Posterior cingulate gyrus (tissue), 11 donors: ENCODE measurements around the gene APBA1.

ENCODE experiments used
- DNase-seq, 10 donors: peaks; one replicate each; pipeline versions ENCODE4 v3.0.0 to v3.0.0-alpha.2; 2020 to 2021; ENCODE audit warnings: mixed read lengths in 3 of 10
- intact Hi-C: fragments of 100-400 bp; cut with DNase I; formaldehyde crosslinking; loops from one replicate; pipeline ENCODE4 v1.15.1; 2023

APBA1 gene

DNA sequence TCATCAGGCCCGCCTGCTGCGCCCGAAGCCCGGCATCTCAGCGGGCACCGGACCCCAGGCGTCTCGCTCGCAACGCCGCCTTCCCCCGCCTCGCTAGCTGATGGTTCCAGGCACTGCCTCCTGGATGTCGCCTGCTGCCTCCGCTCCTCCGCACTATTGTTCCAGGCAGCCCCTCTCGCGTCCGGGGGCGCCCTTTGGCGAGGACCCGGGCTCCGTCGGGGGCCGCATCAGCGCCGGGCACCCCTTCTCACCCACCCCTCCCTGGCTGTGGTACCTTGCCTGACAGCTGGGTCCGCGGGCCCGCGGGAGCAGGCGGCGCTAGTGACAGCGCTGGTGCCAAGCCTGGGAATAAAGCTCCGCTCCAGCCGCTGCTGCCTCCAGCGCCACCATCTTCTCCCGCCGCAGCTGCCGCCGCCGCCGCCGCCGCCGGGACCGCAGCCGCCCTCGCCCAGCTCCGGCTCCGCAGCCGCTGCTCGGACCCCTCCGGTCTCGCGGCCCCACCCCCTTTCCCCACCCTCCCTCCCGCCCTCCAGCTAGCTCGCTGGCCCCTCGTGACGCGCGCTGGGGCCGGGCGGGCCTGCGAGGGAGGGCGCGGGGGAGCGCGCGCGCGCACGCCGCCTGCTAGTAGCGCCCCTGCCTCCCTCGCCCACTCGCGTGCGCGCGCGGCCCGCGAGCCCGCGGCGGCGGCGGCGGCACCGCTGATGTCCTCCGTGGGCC lies at the start of gene APBA1:
TSS of gene APBA1 (minus strand) at position 493 of the 717 bp plus-strand sequence.
- peak; percentile 59 to 98 (median 76) for DNase-seq
- intact Hi-C loops, result loop anchor here (1.0 to 10.0 kb wide), 7 partner anchors 88 to 740 kb away; partner anchors contain the start of genes KLF9 and PTAR1

DNA sequence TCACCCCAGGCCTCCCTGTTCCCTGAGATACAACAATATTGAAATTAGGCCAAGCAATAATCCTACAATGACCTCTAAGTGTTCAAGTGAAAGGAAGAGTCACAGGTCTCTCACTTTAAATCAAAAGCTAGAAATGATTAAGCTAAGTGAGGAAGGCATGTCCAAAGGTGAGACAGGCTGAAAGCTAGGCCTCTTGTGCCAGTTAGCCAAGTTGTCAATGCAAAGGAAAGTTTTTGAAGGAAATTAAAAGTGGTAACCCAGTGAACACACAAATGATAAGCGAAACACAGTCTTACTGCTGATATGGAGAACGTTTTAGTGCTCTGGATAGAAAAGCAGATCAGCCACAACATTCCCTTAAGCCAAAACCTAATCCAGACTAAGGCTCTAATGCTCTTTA lies 47.8 kb upstream of the APBA1 start:
- DNase-seq, result no peak
- intact Hi-C loops, result no loop called here

DNA sequence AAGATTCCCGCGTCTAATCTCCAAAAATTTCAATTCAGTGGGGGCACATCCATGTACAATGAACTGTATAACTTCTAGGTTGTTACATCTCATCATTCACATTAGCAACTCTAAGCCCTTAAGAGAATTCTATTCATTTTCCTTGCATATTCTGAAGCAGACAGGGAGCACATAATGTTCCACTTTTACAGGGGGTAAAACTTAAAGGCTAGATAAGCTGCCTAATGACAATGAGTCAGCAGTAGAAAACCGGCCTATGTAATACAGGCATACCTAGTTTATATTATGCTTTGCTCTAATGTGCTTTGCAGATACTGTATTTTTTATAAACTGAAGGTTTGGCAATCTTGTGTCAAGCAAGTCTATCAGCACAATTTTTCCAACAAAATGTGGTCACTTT lies 47.2 kb upstream of the APBA1 start:
- intact Hi-C loops, result no loop called here
- DNase-seq, result no peak

GRCh38 chr9:69718218-69718617 lies 46.0 kb upstream of the APBA1 start:
- intact Hi-C loops, result no loop called here
- DNase-seq, result peak in 1 of 10 donors; percentile 73

DNA sequence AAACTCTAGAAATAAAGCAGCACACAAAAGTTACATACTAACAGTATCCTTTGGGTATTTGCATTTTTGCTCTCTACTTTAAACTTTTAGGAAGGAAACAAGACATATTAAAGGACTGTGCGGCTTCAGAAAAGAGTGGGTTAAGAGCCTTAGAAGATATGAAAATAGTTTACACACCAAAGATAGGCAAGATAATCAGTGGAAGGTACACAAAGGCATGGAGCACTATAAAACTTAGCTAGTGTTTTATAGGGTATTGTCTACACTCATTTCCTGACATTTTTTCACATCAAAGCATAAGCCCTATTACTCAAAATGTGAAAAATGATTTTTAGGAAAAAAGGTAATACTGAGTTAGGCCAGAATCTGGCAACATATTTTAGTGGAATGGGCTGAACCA lies 43.7 kb upstream of the APBA1 start:
- intact Hi-C loops, result no loop called here
- no peak for DNase-seq

- intact Hi-C loops, result no loop called here
- no peak for DNase-seq
These were observed 42.9 kb upstream of the APBA1 start for GRCh38 chr9:69715096-69715495.

- intact Hi-C loops, result no loop called here
- no peak for DNase-seq
These were observed 25.3 kb upstream of the APBA1 start for GRCh38 chr9:69697475-69697874.

DNA sequence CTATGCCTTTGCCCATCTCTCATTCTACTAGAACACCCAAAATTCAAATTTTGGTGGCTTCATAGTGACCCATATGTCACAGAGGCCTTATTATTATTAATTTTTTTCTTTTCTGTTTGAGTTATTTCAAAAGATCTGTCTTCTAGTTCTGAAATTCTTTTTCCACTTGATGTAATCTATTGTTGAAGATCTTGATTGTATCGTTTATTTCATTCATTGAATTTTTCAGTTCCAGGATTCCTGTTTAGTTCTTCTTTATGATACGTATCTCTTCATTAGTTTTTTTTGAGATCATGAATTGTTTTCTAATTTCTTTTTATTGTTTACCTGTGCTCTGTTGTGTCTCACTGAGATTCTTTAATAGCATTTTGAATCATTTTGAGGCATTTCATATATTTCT lies 24.6 kb upstream of the APBA1 start:
- DNase-seq, result no peak
- intact Hi-C loops, result no loop called here

DNA sequence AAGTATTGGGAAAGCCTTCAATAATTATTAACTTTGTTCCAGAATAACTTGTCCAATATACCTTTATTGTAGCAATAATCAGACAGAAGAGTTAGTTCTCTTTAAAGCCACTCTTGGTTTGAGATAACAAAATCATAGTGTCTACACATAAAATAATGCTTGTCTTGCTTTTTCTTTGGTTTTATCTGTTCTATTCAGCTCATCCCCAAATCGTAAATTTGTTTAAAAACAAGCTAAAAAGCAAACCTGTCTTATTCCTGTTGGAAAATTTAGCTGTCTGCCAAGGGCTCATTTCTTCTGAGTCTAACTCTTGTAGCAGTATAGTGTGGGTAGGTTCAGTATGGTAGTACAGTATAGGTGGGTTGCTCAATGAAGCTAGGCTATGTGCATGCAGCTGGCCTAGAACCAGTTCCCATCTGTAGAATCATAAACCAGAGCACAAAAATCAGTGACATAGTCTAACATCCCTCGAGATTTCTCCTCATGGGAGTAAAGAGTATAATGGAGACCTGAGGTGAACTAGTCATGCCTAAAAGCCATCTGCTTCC lies 17.9 kb upstream of the APBA1 start:
- intact Hi-C loops, result no loop called here
- no peak for DNase-seq

- DNase-seq, result no peak
- intact Hi-C loops, result no loop called here
These were observed 11.8 kb upstream of the APBA1 start for GRCh38 chr9:69683927-69684326.

DNA sequence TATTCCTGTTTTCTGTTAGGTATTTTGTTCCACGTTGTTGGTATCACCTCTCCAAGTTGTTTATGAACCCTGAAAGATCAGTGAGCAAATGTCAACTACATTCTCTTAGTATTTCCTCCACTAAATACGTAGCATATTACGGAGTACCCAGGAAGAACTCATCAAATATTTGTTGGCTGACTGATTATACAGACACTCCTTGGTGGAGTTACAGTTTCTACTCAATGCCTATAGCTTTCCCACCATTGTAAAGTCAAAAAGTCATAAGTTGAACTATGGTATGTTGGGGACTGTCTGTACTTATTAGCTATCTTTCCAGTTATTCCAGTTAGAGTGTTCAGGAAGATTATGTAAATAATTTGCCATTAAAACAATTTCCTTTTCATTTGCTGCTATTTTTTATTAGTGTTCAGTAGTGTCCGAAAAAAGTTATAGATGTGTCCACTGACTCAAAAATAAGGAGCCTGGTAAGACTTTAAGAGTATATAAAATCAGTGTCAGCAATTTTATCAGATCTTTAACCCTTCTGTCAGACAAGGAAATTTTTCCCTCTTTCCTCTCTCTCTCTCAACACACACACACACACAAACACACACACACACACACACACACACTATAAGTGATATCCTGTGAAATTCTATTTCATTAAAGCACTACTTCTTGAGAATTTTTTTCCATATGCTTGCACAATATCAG lies 6.8 kb upstream of the APBA1 start:
- DNase-seq, result no peak
- intact Hi-C loops, result loop anchor here (10.0 kb wide), 2 partner anchors 196 to 236 kb away; no protein-coding TSS in a partner anchor

- no peak for DNase-seq
- intact Hi-C loops, result loop anchor here (10.0 kb wide), 2 partner anchors 197 to 237 kb away; no protein-coding TSS in a partner anchor
These were observed 5.8 kb upstream of the APBA1 start for GRCh38 chr9:69677931-69678330.

GRCh38 chr9:69675563-69675962 lies 3.4 kb upstream of the APBA1 start:
- no peak for DNase-seq
- intact Hi-C loops, result loop anchor here (10.0 kb wide), 2 partner anchors 199 to 239 kb away; no protein-coding TSS in a partner anchor

DNA sequence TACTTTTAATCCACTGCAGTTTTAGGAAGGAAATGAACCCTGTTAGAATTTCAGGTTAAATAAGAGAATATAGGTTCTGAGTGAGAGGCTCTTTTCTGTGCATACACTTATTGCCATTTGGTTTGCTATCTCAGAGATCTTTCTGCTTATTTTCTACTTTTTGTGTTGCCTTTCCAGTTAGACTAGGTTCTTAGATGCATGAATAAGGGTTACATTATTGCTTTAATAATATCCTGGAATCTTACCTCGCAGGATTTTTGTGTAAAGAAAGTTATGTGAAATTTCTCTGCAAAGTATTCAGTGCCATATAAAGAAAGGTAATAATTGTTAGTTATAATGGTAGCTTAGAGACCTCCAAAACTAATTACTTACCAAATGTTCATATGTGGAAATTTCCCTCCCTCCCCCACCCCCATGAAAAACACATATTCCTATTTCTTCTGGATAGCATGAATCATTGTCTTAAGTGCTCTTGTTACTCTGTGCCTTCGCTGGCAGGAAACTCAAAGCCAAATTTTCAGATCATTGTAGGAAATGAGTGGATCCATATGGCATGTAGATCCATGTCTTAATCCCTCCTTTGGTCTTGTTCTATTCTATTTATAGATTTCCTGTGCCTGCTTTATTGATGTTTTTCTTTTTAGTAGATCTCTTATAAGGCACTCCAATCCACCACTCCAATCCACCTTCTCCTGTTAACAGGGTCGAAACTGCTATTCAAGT lies 2.7 kb upstream of the APBA1 start:
- intact Hi-C loops, result loop anchor here (5.0 to 10.0 kb wide), 6 partner anchors 113 to 737 kb away; partner anchors contain the start of gene KLF9
- DNase-seq, result no peak

DNA sequence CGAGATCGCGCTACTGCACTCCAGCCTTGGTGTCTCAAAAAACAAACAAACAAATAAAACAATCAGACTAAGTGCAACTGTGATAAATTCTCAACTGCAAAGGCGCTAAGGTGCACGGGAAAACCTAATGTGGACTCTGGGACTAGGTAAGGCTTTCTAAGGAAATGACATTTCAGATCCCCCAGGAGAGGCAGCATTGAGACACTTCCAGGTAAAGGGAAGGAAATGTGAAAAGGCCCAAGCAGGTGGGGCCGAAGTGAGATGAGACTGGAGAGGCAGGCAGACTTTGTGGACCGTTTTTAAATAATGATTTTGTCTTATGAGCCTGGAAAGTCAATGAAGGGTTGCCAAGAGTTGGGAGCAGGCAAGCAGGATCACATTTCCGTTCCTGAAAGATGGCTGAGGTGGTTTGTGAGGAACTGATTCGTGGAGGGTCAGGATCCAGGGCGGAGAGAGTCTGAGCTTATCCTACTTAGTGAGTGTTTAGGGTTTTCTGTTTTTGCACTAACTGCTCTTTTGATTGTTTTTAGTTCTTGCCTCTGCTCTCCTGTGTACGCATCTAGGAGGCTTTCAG lies 2.0 kb upstream of the APBA1 start:
- DNase-seq, result no peak
- intact Hi-C loops, result loop anchor here (5.0 to 10.0 kb wide), 6 partner anchors 112 to 738 kb away; partner anchors contain the start of gene KLF9

- DNase-seq, result no peak
- intact Hi-C loops, result loop anchor here (5.0 to 10.0 kb wide), 6 partner anchors 111 to 739 kb away; partner anchors contain the start of gene KLF9
These were observed 1.1 kb upstream of the APBA1 start for GRCh38 chr9:69673311-69673640.

GRCh38 chr9:69672596-69673310 lies 582 bp upstream of the APBA1 start:
- DNase-seq, result peak; percentile 74 to 97 (median 85)
- intact Hi-C loops, result loop anchor here (1.0 to 10.0 kb wide), 7 partner anchors 88 to 740 kb away; partner anchors contain the start of genes KLF9 and PTAR1

GRCh38 chr9:69671311-69671878 lies 776 bp downstream of the APBA1 start:
- DNase-seq, result peak in 7 of 10 donors; percentile 17 to 74 (median 41)
- intact Hi-C loops, result loop anchor here (5.0 to 10.0 kb wide), 6 partner anchors 109 to 741 kb away; partner anchors contain the start of gene KLF9

DNA sequence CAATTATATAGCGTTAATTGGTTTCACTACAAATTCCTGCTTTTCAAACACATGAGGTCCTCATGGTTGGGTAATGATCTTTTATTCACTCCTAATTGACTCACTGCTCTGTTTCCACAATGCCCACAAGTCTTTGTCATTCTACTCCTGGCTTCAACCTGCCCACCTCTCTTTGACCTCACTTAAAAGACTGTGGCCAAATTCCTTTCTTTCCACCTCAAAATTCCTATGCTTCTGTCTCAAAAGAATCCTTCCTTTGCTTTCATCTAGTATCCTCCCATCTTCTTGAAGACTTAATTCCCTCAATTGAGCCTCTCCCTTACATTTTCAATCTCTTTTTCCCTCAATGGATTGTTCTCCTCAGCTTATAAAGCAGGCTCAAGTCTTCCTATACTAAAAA lies 4.9 kb downstream of the APBA1 start:
- no peak for DNase-seq
- intact Hi-C loops, result no loop called here
